A673 (cell line): Measurements from ENCODE around the gene TOE1. TPM values are rescaled to one million over a fixed set of nuclear protein-coding genes. Genes with fewer than 3 reads are reported as not detected.
A peak's percentile ranks its signal among the peaks of the same experiment; 100 is the strongest.

Source experiments
- BruUV-seq: library from RNA; stranded (reverse); fragments of 400-500 nt; replicated peaks from 2 replicates; lab custom pipeline; 2021; lab: Mats Ljungman, UMichigan
- CTCF ChIA-PET: fragments of 300-600 bp; sonication (Branson Sonifier 250); formaldehyde crosslinking; loops from one replicate; lab custom pipeline; 2022; ENCODE audit warnings: antibody characterized with exemption; lab: Charles Lee
- POLR2A ChIA-PET: fragments of 300-600 bp; sonication (Branson Sonifier 250); formaldehyde crosslinking; loops from one replicate; lab custom pipeline; 2022; ENCODE audit warnings: antibody characterized with exemption; ENCODE audit not compliant: low non-redundant PET; lab: Charles Lee
- DNase-seq: peaks from one replicate; pipeline ENCODE4 v3.0.0-alpha.2; 2015; ENCODE audit warnings: low spot score
- H3K27ac ChIP-seq: fragments of 200-600 bp; sonication (generic); 2 replicates; pipeline ENCODE4 v1.5.1; 2016; ENCODE audit warnings: mixed run types, low read depth, mild to moderate bottlenecking, mixed read lengths, antibody characterized with exemption, low read length; ENCODE audit not compliant: poor library complexity, severe bottlenecking
- H3K27me3 ChIP-seq: fragments of 200-600 bp; sonication (generic); replicated peaks from 2 replicates; pipeline ENCODE4 v1.6.1; 2017; ENCODE audit warnings: mixed run types, low read depth, mild to moderate bottlenecking, mixed read lengths, antibody characterized with exemption, low read length; ENCODE audit not compliant: insufficient read depth, poor library complexity
- H3K36me3 ChIP-seq: fragments of 200-600 bp; sonication (generic); 2 replicates; pipeline ENCODE4 v1.6.1; 2016; ENCODE audit warnings: mixed run types, mild to moderate bottlenecking, mixed read lengths, antibody characterized with exemption, low read length; ENCODE audit not compliant: insufficient read depth, poor library complexity, severe bottlenecking
- H3K4me1 ChIP-seq: fragments of 200-600 bp; sonication (generic); 2 replicates; pipeline ENCODE4 v1.6.1; 2017; ENCODE audit warnings: mixed run types, mild to moderate bottlenecking, mixed read lengths, antibody characterized with exemption, low read length; ENCODE audit not compliant: insufficient read depth, poor library complexity, severe bottlenecking
- H3K4me3 ChIP-seq: fragments of 200-600 bp; sonication (generic); 2 replicates; pipeline ENCODE4 v1.5.1; 2016; ENCODE audit warnings: low read depth, mixed run types, mild to moderate bottlenecking, mixed read lengths, low read length; ENCODE audit not compliant: poor library complexity, severe bottlenecking
- H3K9me3 ChIP-seq: fragments of 200-600 bp; sonication (generic); 2 replicates; pipeline ENCODE4 v1.6.1; 2016; ENCODE audit warnings: mixed run types, low read depth, mild to moderate bottlenecking, mixed read lengths, antibody characterized with exemption, low read length; ENCODE audit not compliant: poor library complexity, severe bottlenecking
- EZH2 ChIP-seq: fragments of 200-600 bp; sonication (generic); IDR thresholded peaks from 2 replicates; pipeline ENCODE4 v1.6.1; 2017; ENCODE audit warnings: borderline replicate concordance, low read depth, mild to moderate bottlenecking, mixed read lengths, antibody characterized with exemption, low read length; ENCODE audit not compliant: poor library complexity, severe bottlenecking
- intact Hi-C: fragments of 100-400 bp; cut with micrococcal nuclease; formaldehyde crosslinking; loops from one replicate; pipeline ENCODE4 v1.10.0; 2022; ENCODE audit not compliant: unreplicated experiment
- total RNA-seq: library from RNA; stranded (reverse); gene quantifications from 2 replicates; pipeline ENCODE4 v1.2.3, GENCODE V29; 2021
- TF ChIP-seq, protein P1 (sequence below): fragments of 300-800, 200-600 bp; sonication (generic); conservative IDR thresholded peaks from 2 replicates; pipeline ENCODE4 v1.5.1; 2017; ENCODE audit warnings: low read depth, mild to moderate bottlenecking, antibody characterized with exemption, low read length, moderate library complexity, mixed read lengths

TOE1 gene
- total RNA-seq, 1 experiment from 2014 or later = 20.6 TPM

- Histone ChIP-seq H3K4me3 (no peak overlapping the region), H3K4me1 (peaks cover 11% of the 10 kb centered on the region), H3K27me3 (no peaks in the 10 kb centered on the region), H3K36me3 (no peaks in the 10 kb centered on the region), H3K27ac (no peak overlapping the region), H3K9me3 (no peaks in the 10 kb centered on the region)
- intact Hi-C loops = loop anchor here (1.0 to 10.0 kb wide), 6 partner anchors 192 to 566 kb away; partner anchors contain the start of genes BTBD19, DYNLT4, KIF2C and PLK3
- no peak for TF ChIP-seq EZH2
- TF ChIP-seq, protein P1, sequence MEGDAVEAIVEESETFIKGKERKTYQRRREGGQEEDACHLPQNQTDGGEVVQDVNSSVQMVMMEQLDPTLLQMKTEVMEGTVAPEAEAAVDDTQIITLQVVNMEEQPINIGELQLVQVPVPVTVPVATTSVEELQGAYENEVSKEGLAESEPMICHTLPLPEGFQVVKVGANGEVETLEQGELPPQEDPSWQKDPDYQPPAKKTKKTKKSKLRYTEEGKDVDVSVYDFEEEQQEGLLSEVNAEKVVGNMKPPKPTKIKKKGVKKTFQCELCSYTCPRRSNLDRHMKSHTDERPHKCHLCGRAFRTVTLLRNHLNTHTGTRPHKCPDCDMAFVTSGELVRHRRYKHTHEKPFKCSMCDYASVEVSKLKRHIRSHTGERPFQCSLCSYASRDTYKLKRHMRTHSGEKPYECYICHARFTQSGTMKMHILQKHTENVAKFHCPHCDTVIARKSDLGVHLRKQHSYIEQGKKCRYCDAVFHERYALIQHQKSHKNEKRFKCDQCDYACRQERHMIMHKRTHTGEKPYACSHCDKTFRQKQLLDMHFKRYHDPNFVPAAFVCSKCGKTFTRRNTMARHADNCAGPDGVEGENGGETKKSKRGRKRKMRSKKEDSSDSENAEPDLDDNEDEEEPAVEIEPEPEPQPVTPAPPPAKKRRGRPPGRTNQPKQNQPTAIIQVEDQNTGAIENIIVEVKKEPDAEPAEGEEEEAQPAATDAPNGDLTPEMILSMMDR = no peak
- POLR2A ChIA-PET = no interaction called here
- CTCF ChIA-PET = interaction anchor here (1.3 to 1.4 kb wide), 2 partner anchors 282 to 286 kb away, joined by 7 to 9 read pairs; no protein-coding TSS in a partner anchor
- no peak for DNase-seq
- BruUV-seq = no TSS peak
Observed at GRCh38 chr1:45300669-45300997, 39.3 kb upstream of the TOE1 start.

DNA sequence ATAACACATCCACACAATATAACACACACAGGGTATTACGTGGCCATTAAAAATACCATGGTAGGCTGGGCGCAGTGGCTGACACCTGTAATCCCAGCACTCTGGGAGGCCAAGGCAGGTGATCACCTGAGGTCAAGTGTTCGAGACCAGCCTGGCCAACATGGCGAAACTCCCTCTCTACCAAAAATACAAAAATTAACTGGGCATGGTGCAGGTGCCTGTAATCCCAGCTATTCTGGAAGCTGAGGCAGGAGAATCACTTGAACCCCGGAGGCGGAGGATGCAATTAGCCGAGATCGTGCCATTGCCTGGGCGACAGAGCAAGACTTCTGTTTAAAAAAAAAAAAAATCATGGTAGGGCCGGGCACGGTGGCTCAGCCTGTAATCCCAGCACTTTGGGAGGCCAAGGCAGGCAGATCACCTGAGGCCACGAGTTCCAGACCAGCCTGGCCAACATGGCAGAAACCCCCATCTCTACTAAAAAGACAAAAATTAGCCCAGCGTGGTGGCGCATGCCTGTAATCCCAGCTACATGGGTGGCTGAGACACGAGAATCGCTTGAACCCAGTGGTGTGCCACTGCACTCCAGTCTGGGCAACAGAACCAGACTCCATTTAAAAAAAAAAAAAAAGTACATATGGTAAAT lies 37.3 kb upstream of the TOE1 start:
- no peak for TF ChIP-seq EZH2
- TF ChIP-seq, protein P1 = no peak
- DNase-seq = no peak
- BruUV-seq = no TSS peak
- CTCF ChIA-PET = interaction anchor here (0.6 to 1.3 kb wide), 3 partner anchors 12 to 288 kb away, joined by 5 to 8 read pairs (median 7); partner anchors contain the start of gene ZSWIM5
- peaks cover 11% of the 10 kb centered on the region for H3K4me1 ChIP-seq
- H3K9me3 ChIP-seq = no peaks in the 10 kb centered on the region
- H3K27ac ChIP-seq = peak overlapping the region; percentile 77
- H3K36me3 ChIP-seq = no peaks in the 10 kb centered on the region
- no peaks in the 10 kb centered on the region for H3K27me3 ChIP-seq
- intact Hi-C loops = loop anchor here (5.0 to 10.0 kb wide), 4 partner anchors 190 to 568 kb away; partner anchors contain the start of genes BTBD19, DYNLT4, KIF2C and PLK3
- peak overlapping the region; percentile 52 for H3K4me3 ChIP-seq
- POLR2A ChIA-PET = interaction anchor here (0.6 kb wide), 1 partner anchor 218 kb away, joined by 7 read pairs; no protein-coding TSS in a partner anchor

DNA sequence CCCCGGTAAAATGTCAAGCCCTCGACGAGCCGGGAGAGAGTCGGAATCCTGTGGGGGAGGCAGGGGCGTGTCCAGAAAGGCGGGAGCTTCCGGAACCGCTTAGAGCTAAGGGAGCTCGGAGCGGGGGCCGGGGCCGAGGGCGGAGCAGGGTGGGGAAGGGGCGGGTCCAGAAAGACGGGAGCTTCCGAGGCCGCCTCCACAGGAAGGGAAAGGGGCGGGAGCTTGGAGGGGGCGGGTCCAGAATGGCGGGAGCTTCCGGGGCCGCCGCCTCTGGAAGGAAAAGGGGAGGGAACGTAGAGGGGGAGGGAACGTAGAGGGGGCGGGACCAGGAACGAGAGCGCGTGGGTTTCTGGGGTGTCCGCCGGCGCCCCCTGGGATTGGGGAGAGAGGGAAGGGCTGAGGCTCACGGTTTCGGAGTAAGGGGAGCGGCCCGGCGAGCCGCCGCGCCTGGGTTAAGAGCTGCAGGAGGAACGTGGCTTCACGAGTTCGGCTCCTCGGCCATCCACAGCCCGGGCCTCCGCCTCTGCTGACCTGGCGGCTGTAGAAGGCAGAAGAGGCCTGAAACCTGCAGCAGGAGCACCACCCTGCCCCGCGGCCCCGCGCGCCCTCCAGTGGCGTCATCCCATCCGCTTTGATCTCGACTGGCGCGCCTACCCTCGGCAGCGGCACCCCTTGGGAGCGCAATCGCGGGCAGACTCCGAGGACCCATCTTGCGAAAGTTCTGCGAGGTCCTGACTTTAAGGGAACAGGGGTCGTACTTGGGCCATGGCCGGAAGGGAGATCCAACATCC lies 36.3 kb upstream of the TOE1 start:
- BruUV-seq = TSS peak; percentile 92
- no peak for TF ChIP-seq EZH2
- TF ChIP-seq, protein P1 = peak; percentile 83
- H3K4me3 ChIP-seq = peak overlapping the region; percentile 52
- ChIA-PET POLR2A (interaction anchor here (0.6 to 0.8 kb wide), 5 partner anchors 26 to 293 kb away, joined by 6 to 15 read pairs (median 10); partner anchors contain the start of gene PRDX1), CTCF (interaction anchor here (0.6 to 1.3 kb wide), 22 partner anchors 12 to 605 kb away, joined by 3 to 12 read pairs (median 6); partner anchors contain the start of genes MUTYH, PLK3, TOE1 and UROD)
- no peaks in the 10 kb centered on the region for H3K36me3 ChIP-seq
- H3K27ac ChIP-seq = peak overlapping the region; percentile 81
- peaks cover 11% of the 10 kb centered on the region for H3K4me1 ChIP-seq
- intact Hi-C loops = loop anchor here (5.0 to 10.0 kb wide), 4 partner anchors 189 to 569 kb away; partner anchors contain the start of genes BTBD19, DYNLT4, KIF2C and PLK3
- DNase-seq = peak; percentile 98
- H3K27me3 ChIP-seq = no peaks in the 10 kb centered on the region
- H3K9me3 ChIP-seq = no peaks in the 10 kb centered on the region
